Body of pancreas (tissue), 4 donors: ENCODE data around the gene MYBPC3. TPM values are rescaled to one million over a fixed set of nuclear protein-coding genes. Genes with fewer than 3 reads are reported as not detected.
"Not testable (repeated sequence)": the region's sequence is repeated elsewhere in the genome, so short reads cannot be mapped to it uniquely, and the experiment has no call there.

Experiments used
- ATAC-seq: fragments of 150-250 bp; one replicate; pipeline ENCODE4 v1.9.1; 2016
- DNase-seq, 4 donors: peaks; one replicate each; pipeline ENCODE4 v3.0.0-alpha.2; 2019
- H3K27ac ChIP-seq, 4 donors: fragments of 200-600 bp; sonication (generic); 1 replicate in 3 of 4; 2 replicates in 1 of 4; pipeline versions ENCODE4 v1.5.1 to v1.6.1; 2016 to 2019; ENCODE audit warnings: mild to moderate bottlenecking in 1 of 4, mixed read lengths in 1 of 4, moderate library complexity in 1 of 4
- H3K27me3 ChIP-seq, 2 donors: fragments of 200-600 bp; sonication (generic); one replicate each; pipeline ENCODE4 v1.6.0; 2016; ENCODE audit warnings: mild to moderate bottlenecking in 1 of 2
- H3K36me3 ChIP-seq, 2 donors: fragments of 200-600 bp; sonication (generic); replicated peaks in 1 of 2; 2 replicates each; pipeline ENCODE4 v1.5.1; 2016; ENCODE audit warnings: low read depth in 2 of 2; ENCODE audit not compliant: insufficient read depth in 1 of 2
- H3K4me1 ChIP-seq: fragments of 200-600 bp; sonication (generic); one replicate; pipeline ENCODE4 v1.6.0; 2016
- H3K4me3 ChIP-seq, 2 donors: fragments of 200-600 bp; sonication (generic); 1 replicate in 1 of 2; 2 replicates in 1 of 2; pipeline ENCODE4 v1.5.1; 2016 to 2019
- H3K9me3 ChIP-seq, 3 donors: fragments of 200-600 bp; sonication (generic); 1 replicate in 2 of 3; 2 replicates in 1 of 3; pipeline ENCODE4 v1.5.1; 2016
- CTCF ChIP-seq, 7 experiments: fragments of 450-650 bp in 4 of 7; fragments of 200-600 bp in 3 of 7; sonication (generic) in 3 of 7; IDR thresholded peaks; one replicate each; pipeline ENCODE4 v1.5.1; 2016 to 2019; ENCODE audit warnings: antibody characterized with exemption in 7 of 7
- POLR2A ChIP-seq, 3 donors: fragments of 450-650 bp; IDR thresholded peaks; one replicate each; pipeline ENCODE4 v1.6.1; 2016; ENCODE audit warnings: antibody characterized with exemption in 3 of 3, mild to moderate bottlenecking in 2 of 3
- WGBS, 2 donors: methylation state at CpG; one replicate each; pipeline ENCODE4 v1.1.5; 2017; 5-methylcytosine and 5-hydroxymethylcytosine counted together
- intact Hi-C: fragments of 100-400 bp; cut with DNase I; formaldehyde crosslinking; loops from one replicate; pipeline ENCODE4 v1.15.1; 2023
- total RNA-seq, 2 donors: library from RNA; depleted of rRNA; stranded (reverse); fragments of >200 nt; gene quantifications; one replicate each; pipeline ENCODE4 v1.1.0, GENCODE V29; 2016

The MYBPC3 gene
- total RNA-seq, 2 donors from 2014 or later: not detected

GRCh38 chr11:47317064-47317828, 35.3 kb downstream of the MYBPC3 start:
- ATAC-seq: no peak
- intact Hi-C loops: no loop called here
- no peaks in the 10 kb centered on the region for H3K4me1 ChIP-seq
- DNase-seq: no peak
- no peak overlapping the region for H3K4me3 ChIP-seq
- WGBS, 2 donors: 85 to 90% methylated on average over 5 of the region's 5 CpGs
- no peaks in the 10 kb centered on the region for H3K9me3 ChIP-seq
- no peaks in the 10 kb centered on the region for H3K27me3 ChIP-seq
- no peak overlapping the region for H3K27ac ChIP-seq
- peaks cover 0 to 20% of the 10 kb centered on the region in 2 donors for H3K36me3 ChIP-seq
- TF ChIP-seq POLR2A (IDR thresholded peaks at IDR 0.05) (no peak), CTCF (IDR thresholded peaks at IDR 0.05) (no peak)

GRCh38 chr11:47316501-47316900, 36.0 kb downstream of the MYBPC3 start:
- WGBS, 2 donors: 83 to 89% methylated on average over 8 of the region's 8 CpGs
- H3K9me3 ChIP-seq, H3K4me3 ChIP-seq, ATAC-seq, H3K27me3 ChIP-seq, H3K27ac ChIP-seq, DNase-seq, intact Hi-C loops, H3K4me1 ChIP-seq: not testable (repeated sequence)
- H3K36me3 ChIP-seq: peaks cover 0 to 26% of the 10 kb centered on the region in 2 donors

GRCh38 chr11:47314992-47315391, 37.5 kb downstream of the MYBPC3 start:
- no peak for DNase-seq
- Histone ChIP-seq H3K4me3 (no peak overlapping the region), H3K36me3 (peaks cover 5 to 34% of the 10 kb centered on the region in 2 donors), H3K27ac (no peak overlapping the region), H3K9me3 (no peaks in the 10 kb centered on the region), H3K27me3 (no peaks in the 10 kb centered on the region), H3K4me1 (no peaks in the 10 kb centered on the region)
- no peak for TF ChIP-seq POLR2A (IDR thresholded peaks at IDR 0.05)
- TF ChIP-seq CTCF (IDR thresholded peaks at IDR 0.05): no peak
- no peak for ATAC-seq
- 93% methylated on average over 5 of the region's 5 CpGs for WGBS, 2 donors
- intact Hi-C loops: no loop called here

GRCh38 chr11:47308050-47308823, 44.3 kb downstream of the MYBPC3 start:
- WGBS, 2 donors: 94 to 96% methylated on average over 6 of the region's 6 CpGs
- intact Hi-C loops: no loop called here
- DNase-seq: no peak
- Histone ChIP-seq H3K36me3 (peaks cover 5 to 57% of the 10 kb centered on the region in 2 donors), H3K27me3 (no peaks in the 10 kb centered on the region), H3K4me1 (no peaks in the 10 kb centered on the region), H3K27ac (no peak overlapping the region), H3K4me3 (no peak overlapping the region), H3K9me3 (no peaks in the 10 kb centered on the region)
- ATAC-seq: no peak
- TF ChIP-seq POLR2A (IDR thresholded peaks at IDR 0.05) (no peak), CTCF (IDR thresholded peaks at IDR 0.05) (no peak)

GRCh38 chr11:47306484-47306844, 46.0 kb downstream of the MYBPC3 start:
- no peak for DNase-seq
- TF ChIP-seq POLR2A (IDR thresholded peaks at IDR 0.05) (no peak), CTCF (IDR thresholded peaks at IDR 0.05) (no peak)
- Histone ChIP-seq H3K4me3 (no peak overlapping the region), H3K9me3 (no peaks in the 10 kb centered on the region), H3K4me1 (no peaks in the 10 kb centered on the region), H3K27ac (peak overlapping the region in 1 of 4 donors; percentile 13), H3K36me3 (peaks cover 16 to 50% of the 10 kb centered on the region in 2 donors), H3K27me3 (no peaks in the 10 kb centered on the region)
- intact Hi-C loops: no loop called here
- ATAC-seq: no peak
- 90 to 100% methylated on average over 1 of the region's 1 CpG for WGBS, 2 donors
